T-helper 1 cell treated with Interleukin-12 subunit alpha and Interleukin-12 subunit beta and Interleukin-4 antibody, amounts not matched to agents 30 μg/mL and 1 μg/mL, for 36 hours (primary cell): Measurements from ENCODE around the gene FGB.
"Not testable (repeated sequence)": the region's sequence is repeated elsewhere in the genome, so short reads cannot be mapped to it uniquely, and the experiment has no call there.

ENCODE experiments used
- H3K27ac Mint-ChIP-seq: one replicate; pipeline ENCODE4 v1.8.0; 2021; ENCODE audit warnings: mild to moderate bottlenecking, mixed read lengths
- H3K27me3 Mint-ChIP-seq: one replicate; pipeline ENCODE4 v1.8.0; 2021; ENCODE audit warnings: low read depth, mixed read lengths
- H3K36me3 Mint-ChIP-seq: one replicate; pipeline ENCODE4 v1.8.0; 2021; ENCODE audit warnings: low read depth, mixed read lengths
- H3K4me1 Mint-ChIP-seq: one replicate; pipeline ENCODE4 v1.8.0; 2021; ENCODE audit warnings: low read depth, mixed read lengths
- H3K4me3 Mint-ChIP-seq: one replicate; pipeline ENCODE4 v1.8.0; 2021; ENCODE audit warnings: mild to moderate bottlenecking, moderate library complexity, mixed read lengths
- H3K9me3 Mint-ChIP-seq: one replicate; pipeline ENCODE4 v1.8.0; 2021; ENCODE audit warnings: mixed read lengths

FGB gene

GRCh38 chr4:154579927-154580326, 17.1 kb downstream of the FGB start:
- Mint-ChIP-seq H3K4me3 (no peak overlapping the region), H3K27ac (no peak overlapping the region), H3K4me1 (no peaks in the 10 kb centered on the region), H3K27me3 (peaks cover 8% of the 10 kb centered on the region), H3K9me3 (no peaks in the 10 kb centered on the region), H3K36me3 (no peaks in the 10 kb centered on the region)

- no peak overlapping the region for H3K27ac Mint-ChIP-seq
- no peak overlapping the region for H3K4me3 Mint-ChIP-seq
- H3K9me3 Mint-ChIP-seq = no peaks in the 10 kb centered on the region
- H3K36me3 Mint-ChIP-seq = no peaks in the 10 kb centered on the region
- no peaks in the 10 kb centered on the region for H3K4me1 Mint-ChIP-seq
- H3K27me3 Mint-ChIP-seq = peaks cover 8% of the 10 kb centered on the region
These were observed 19.9 kb downstream of the FGB start for GRCh38 chr4:154582723-154583122.

- Mint-ChIP-seq H3K9me3 (no peaks in the 10 kb centered on the region), H3K27ac (no peak overlapping the region), H3K27me3 (peaks cover 8% of the 10 kb centered on the region)
These were observed 20.4 kb downstream of the FGB start for GRCh38 chr4:154583230-154583629.

GRCh38 chr4:154583677-154584076, 20.9 kb downstream of the FGB start:
- H3K4me3 Mint-ChIP-seq = no peak overlapping the region
- H3K9me3 Mint-ChIP-seq = no peaks in the 10 kb centered on the region

More at GRCh38 chr4:154583230-154583629, 20.4 kb downstream of the FGB start:
- Mint-ChIP-seq H3K4me3 (no peak overlapping the region), H3K4me1 (no peaks in the 10 kb centered on the region), H3K36me3 (no peaks in the 10 kb centered on the region)

GRCh38 chr4:154584259-154584658, 21.4 kb downstream of the FGB start:
- no peaks in the 10 kb centered on the region for H3K9me3 Mint-ChIP-seq
- no peak overlapping the region for H3K27ac Mint-ChIP-seq
- H3K4me3 Mint-ChIP-seq = no peak overlapping the region
- no peaks in the 10 kb centered on the region for H3K36me3 Mint-ChIP-seq
- H3K27me3 Mint-ChIP-seq = peaks cover 5% of the 10 kb centered on the region
- H3K4me1 Mint-ChIP-seq = no peaks in the 10 kb centered on the region

More at GRCh38 chr4:154583677-154584076, 20.9 kb downstream of the FGB start:
- Mint-ChIP-seq H3K27ac (no peak overlapping the region), H3K36me3 (no peaks in the 10 kb centered on the region), H3K4me1 (no peaks in the 10 kb centered on the region), H3K27me3 (peaks cover 8% of the 10 kb centered on the region)

- no peaks in the 10 kb centered on the region for H3K9me3 Mint-ChIP-seq
- peaks cover 7% of the 10 kb centered on the region for H3K27me3 Mint-ChIP-seq
- H3K4me3 Mint-ChIP-seq = no peak overlapping the region
- no peaks in the 10 kb centered on the region for H3K4me1 Mint-ChIP-seq
- H3K27ac Mint-ChIP-seq = no peak overlapping the region
- H3K36me3 Mint-ChIP-seq = no peaks in the 10 kb centered on the region
These were observed 22.7 kb downstream of the FGB start for GRCh38 chr4:154585369-154586018.

GRCh38 chr4:154586296-154587033, 23.7 kb downstream of the FGB start:
- Mint-ChIP-seq H3K36me3 (no peaks in the 10 kb centered on the region), H3K27me3 (peaks cover 7% of the 10 kb centered on the region), H3K27ac (no peak overlapping the region), H3K4me1 (no peaks in the 10 kb centered on the region), H3K9me3 (no peaks in the 10 kb centered on the region), H3K4me3 (no peak overlapping the region)

- Mint-ChIP-seq H3K36me3 (no peaks in the 10 kb centered on the region), H3K27me3 (peaks cover 4% of the 10 kb centered on the region), H3K27ac (no peak overlapping the region), H3K4me3 (no peak overlapping the region), H3K9me3 (no peaks in the 10 kb centered on the region), H3K4me1 (no peaks in the 10 kb centered on the region)
These were observed 25.4 kb downstream of the FGB start for GRCh38 chr4:154588198-154588597.

GRCh38 chr4:154589296-154590197, 26.7 kb downstream of the FGB start:
- Mint-ChIP-seq H3K9me3 (no peaks in the 10 kb centered on the region), H3K4me3 (no peak overlapping the region), H3K4me1 (no peaks in the 10 kb centered on the region), H3K27me3 (peaks cover 4% of the 10 kb centered on the region), H3K27ac (no peak overlapping the region), H3K36me3 (no peaks in the 10 kb centered on the region)

- peaks cover 4% of the 10 kb centered on the region for H3K27me3 Mint-ChIP-seq
- H3K4me1 Mint-ChIP-seq = no peaks in the 10 kb centered on the region
- H3K27ac Mint-ChIP-seq = no peak within 1 kb of the TSS
- H3K4me3 Mint-ChIP-seq = no peak within 1 kb of the TSS
- no peaks in the 10 kb centered on the region for H3K36me3 Mint-ChIP-seq
- H3K9me3 Mint-ChIP-seq = no peaks in the 10 kb centered on the region
These were observed 27.7 kb downstream of the FGB start, which contains the start of gene FGA for GRCh38 chr4:154590329-154591006. Gene FGA (minus strand): TSS chr4:154590742. CDS start chr4:154590687, 55 bp downstream.

- Mint-ChIP-seq H3K36me3 (no peaks in the 10 kb centered on the region), H3K27ac (no peak overlapping the region), H3K4me3 (no peak overlapping the region), H3K27me3 (peaks cover 4% of the 10 kb centered on the region), H3K4me1 (no peaks in the 10 kb centered on the region), H3K9me3 (no peaks in the 10 kb centered on the region)
These were observed 29.1 kb downstream of the FGB start for GRCh38 chr4:154591890-154592289.

- Mint-ChIP-seq H3K9me3 (no peaks in the 10 kb centered on the region), H3K4me3 (no peak overlapping the region), H3K4me1 (no peaks in the 10 kb centered on the region), H3K36me3 (no peaks in the 10 kb centered on the region), H3K27me3 (peaks cover 4% of the 10 kb centered on the region), H3K27ac (no peak overlapping the region)
These were observed 31.1 kb downstream of the FGB start for GRCh38 chr4:154593868-154594267.

- H3K36me3 Mint-ChIP-seq, H3K4me3 Mint-ChIP-seq: not testable (repeated sequence)
These were observed 31.5 kb downstream of the FGB start for GRCh38 chr4:154594343-154594742.

GRCh38 chr4:154595807-154596206, 33.0 kb downstream of the FGB start:
- Mint-ChIP-seq H3K4me3 (no peak overlapping the region), H3K27me3 (peaks cover 4% of the 10 kb centered on the region), H3K27ac (no peak overlapping the region), H3K36me3 (no peaks in the 10 kb centered on the region), H3K4me1 (no peaks in the 10 kb centered on the region), H3K9me3 (no peaks in the 10 kb centered on the region)

More at GRCh38 chr4:154594343-154594742, 31.5 kb downstream of the FGB start:
- H3K27me3 Mint-ChIP-seq, H3K27ac Mint-ChIP-seq, H3K9me3 Mint-ChIP-seq, H3K4me1 Mint-ChIP-seq: not testable (repeated sequence)
